ENCODE data around the gene AKAP4. TPM values are rescaled to one million over a fixed set of nuclear protein-coding genes. Genes with fewer than 3 reads are reported as not detected.
A peak's percentile ranks its signal among the peaks of the same experiment; 100 is the strongest.

The AKAP4 gene
- total RNA-seq (not detected in 2 replicates), polyA plus RNA-seq (not detected in 2 replicates), polyA minus RNA-seq (ENCODE audit: low replicate concordance) (not detected in 2 replicates)
- polyA plus RNA-seq (2012), result not detected in 2 replicates

GRCh38 chrX:50200907-50201306 is at the start of gene AKAP4:
TSS of gene AKAP4 (minus strand) at chrX:50201007. CDS start at chrX:50200889, 118 bp downstream.
- no peak for DNase-seq (ENCODE audit: low read depth in 2 of 2)
- H4K20me1 ChIP-seq (ENCODE audit: control insufficient read depth, extremely low read depth, insufficient read depth, low read length), result no peaks in the 10 kb centered on the region
- no peak within 1 kb of the TSS for H3K4me2 ChIP-seq (ENCODE audit: extremely low read depth, insufficient read depth, low read length)
- no peaks in the 10 kb centered on the region for H3K9me3 ChIP-seq (ENCODE audit: control insufficient read depth, insufficient read depth, low read depth, low read length)
- no peak within 1 kb of the TSS for H2AFZ ChIP-seq (ENCODE audit: low read length)
- no peak within 1 kb of the TSS for H3K9ac ChIP-seq (ENCODE audit: insufficient read depth, low read length)
- no peak within 1 kb of the TSS for H3K27ac ChIP-seq (ENCODE audit: insufficient read depth, low read length)
- H3K4me1 ChIP-seq (ENCODE audit: control insufficient read depth, extremely low read depth, insufficient read depth, low read length), result no peaks in the 10 kb centered on the region
- no peak for TF ChIP-seq CTCF (conservative IDR thresholded peaks at IDR 0.05 in 1 of 2, IDR thresholded peaks at IDR 0.05 in 1 of 2; ENCODE audit: low read depth in 1 of 2, low read length in 2 of 2)
- no peak for TF ChIP-seq EZH2 (IDR thresholded peaks at IDR 0.05; ENCODE audit: low read length, missing control alignments)
- H3K4me3 ChIP-seq (replicated peaks in 1 of 4; ENCODE audit: control extremely low read depth in 1 of 4, insufficient read depth in 1 of 4, low read depth in 3 of 4, low read length in 4 of 4), result no peak within 1 kb of the TSS
- no peaks in the 10 kb centered on the region for H3K79me2 ChIP-seq (ENCODE audit: control insufficient read depth, insufficient read depth, low read length)
- H3K36me3 ChIP-seq (ENCODE audit: control insufficient read depth, insufficient read depth, low read length), result no peaks in the 10 kb centered on the region
- H3K27me3 ChIP-seq (ENCODE audit: control insufficient read depth, insufficient read depth, low read length), result no peaks in the 10 kb centered on the region

GRCh38 chrX:50211510-50211909 is 10.7 kb upstream of the AKAP4 start:
- no peak overlapping the region for H3K27ac ChIP-seq (ENCODE audit: insufficient read depth, low read length)
- H2AFZ ChIP-seq (ENCODE audit: low read length), result no peak overlapping the region
- no peaks in the 10 kb centered on the region for H3K9me3 ChIP-seq (ENCODE audit: control insufficient read depth, insufficient read depth, low read depth, low read length)
- no peaks in the 10 kb centered on the region for H3K27me3 ChIP-seq (ENCODE audit: control insufficient read depth, insufficient read depth, low read length)
- no peak overlapping the region for H3K9ac ChIP-seq (ENCODE audit: insufficient read depth, low read length)
- no peaks in the 10 kb centered on the region for H3K4me1 ChIP-seq (ENCODE audit: control insufficient read depth, extremely low read depth, insufficient read depth, low read length)
- H3K36me3 ChIP-seq (ENCODE audit: control insufficient read depth, insufficient read depth, low read length), result no peaks in the 10 kb centered on the region
- peak in 1 of 2 donors; percentile 1 for DNase-seq (ENCODE audit: low read depth in 2 of 2)
- no peak overlapping the region for H3K4me2 ChIP-seq (ENCODE audit: extremely low read depth, insufficient read depth, low read length)
- no peaks in the 10 kb centered on the region for H4K20me1 ChIP-seq (ENCODE audit: control insufficient read depth, extremely low read depth, insufficient read depth, low read length)
- no peak overlapping the region for H3K4me3 ChIP-seq (replicated peaks in 1 of 4; ENCODE audit: control extremely low read depth in 1 of 4, insufficient read depth in 1 of 4, low read depth in 3 of 4, low read length in 4 of 4)
- TF ChIP-seq CTCF (conservative IDR thresholded peaks at IDR 0.05 in 1 of 2, IDR thresholded peaks at IDR 0.05 in 1 of 2; ENCODE audit: low read depth in 1 of 2, low read length in 2 of 2), result peak in 1 of 2 donors; percentile 22
- no peak for TF ChIP-seq EZH2 (IDR thresholded peaks at IDR 0.05; ENCODE audit: low read length, missing control alignments)
- H3K79me2 ChIP-seq (ENCODE audit: control insufficient read depth, insufficient read depth, low read length), result no peaks in the 10 kb centered on the region

- Histone ChIP-seq H2AFZ (ENCODE audit: low read length) (no peak overlapping the region), H3K27me3 (ENCODE audit: control insufficient read depth, insufficient read depth, low read length) (no peaks in the 10 kb centered on the region), H3K4me3 (replicated peaks in 1 of 4; ENCODE audit: control extremely low read depth in 1 of 4, insufficient read depth in 1 of 4, low read depth in 3 of 4, low read length in 4 of 4) (no peak overlapping the region), H3K4me1 (ENCODE audit: control insufficient read depth, extremely low read depth, insufficient read depth, low read length) (no peaks in the 10 kb centered on the region), H3K4me2 (ENCODE audit: extremely low read depth, insufficient read depth, low read length) (no peak overlapping the region), H3K9ac (ENCODE audit: insufficient read depth, low read length) (no peak overlapping the region), H3K36me3 (ENCODE audit: control insufficient read depth, insufficient read depth, low read length) (no peaks in the 10 kb centered on the region), H3K79me2 (ENCODE audit: control insufficient read depth, insufficient read depth, low read length) (no peaks in the 10 kb centered on the region), H3K27ac (ENCODE audit: insufficient read depth, low read length) (no peak overlapping the region), H3K9me3 (ENCODE audit: control insufficient read depth, insufficient read depth, low read depth, low read length) (no peaks in the 10 kb centered on the region), H4K20me1 (ENCODE audit: control insufficient read depth, extremely low read depth, insufficient read depth, low read length) (no peaks in the 10 kb centered on the region)
- DNase-seq (ENCODE audit: low read depth in 2 of 2), result no peak
- no peak for TF ChIP-seq CTCF (conservative IDR thresholded peaks at IDR 0.05 in 1 of 2, IDR thresholded peaks at IDR 0.05 in 1 of 2; ENCODE audit: low read depth in 1 of 2, low read length in 2 of 2)
- no peak for TF ChIP-seq EZH2 (IDR thresholded peaks at IDR 0.05; ENCODE audit: low read length, missing control alignments)
Measured at GRCh38 chrX:50206753-50207152, 5.9 kb upstream of the AKAP4 start.
